Urinary bladder (tissue), 4 donors: ENCODE measurements around the gene TTC32. TPM values are rescaled to one million over a fixed set of nuclear protein-coding genes. Genes with fewer than 3 reads are reported as not detected.
"Not testable (repeated sequence)": the region's sequence is repeated elsewhere in the genome, so short reads cannot be mapped to it uniquely, and the experiment has no call there.

Source experiments
- DNase-seq: peaks from one replicate; pipeline ENCODE4 v3.0.0-alpha.2; 2015; ENCODE audit errors: extremely low spot score
- H3K27ac ChIP-seq: one replicate; pipeline ENCODE4 v1.5.1; 2013; ENCODE audit warnings: low read depth, mild to moderate bottlenecking, moderate library complexity
- H3K36me3 ChIP-seq: one replicate; pipeline ENCODE4 v1.6.1; 2013; ENCODE audit warnings: mild to moderate bottlenecking, moderate library complexity; ENCODE audit not compliant: insufficient read depth
- H3K4me1 ChIP-seq: one replicate; pipeline ENCODE4 v1.6.1; 2013; ENCODE audit warnings: mild to moderate bottlenecking, moderate library complexity; ENCODE audit not compliant: insufficient read depth
- H3K4me3 ChIP-seq: one replicate; pipeline ENCODE4 v1.5.1; 2013; ENCODE audit warnings: low read depth, low read length
- WGBS: extraction: QIAGEN DNeasy Blood & Tissue Kit; methylation state at CpG from one replicate; pipeline ENCODE4 v1.1.7; 2013; 5-methylcytosine and 5-hydroxymethylcytosine counted together
- polyA plus RNA-seq: library from polyadenylated mRNA; stranded (reverse); fragments of 200-250 nt; gene quantifications from one replicate; pipeline ENCODE4 v1.2.3, GENCODE V29; 2013
- total RNA-seq: library from RNA; depleted of rRNA; stranded (reverse); fragments of >200 nt; gene quantifications from one replicate; pipeline ENCODE4 v1.2.3, GENCODE V29; 2014
- donor health status: healthy with polysubstance abuse.
- donor health status: healthy.

TTC32 gene
- total and polyA plus RNA-seq, 2 donors: 19.0 to 20.9 TPM

DNA sequence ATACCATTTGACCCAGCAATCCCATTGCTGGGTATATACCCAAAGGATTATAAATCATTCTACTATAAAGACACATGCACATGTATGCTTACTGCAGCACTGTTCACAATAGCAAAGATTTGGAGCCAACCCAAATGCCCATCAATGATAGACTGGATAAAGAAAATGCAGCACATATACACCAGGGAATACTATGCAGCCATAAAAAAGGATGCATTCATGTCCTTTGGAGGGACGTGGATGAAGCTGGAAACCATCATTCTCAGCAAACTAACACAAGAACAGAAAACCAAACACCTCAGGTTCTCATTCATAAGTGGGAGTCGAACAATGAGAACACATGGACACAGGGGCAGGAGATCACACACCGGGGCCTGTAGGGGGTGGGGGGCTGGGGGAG is 20.4 kb upstream of the TTC32 start:
- not testable (repeated sequence) for H3K4me1 ChIP-seq, H3K27ac ChIP-seq, H3K36me3 ChIP-seq, H3K4me3 ChIP-seq, DNase-seq
- WGBS: 98% methylated on average over 3 of the region's 3 CpGs

DNA sequence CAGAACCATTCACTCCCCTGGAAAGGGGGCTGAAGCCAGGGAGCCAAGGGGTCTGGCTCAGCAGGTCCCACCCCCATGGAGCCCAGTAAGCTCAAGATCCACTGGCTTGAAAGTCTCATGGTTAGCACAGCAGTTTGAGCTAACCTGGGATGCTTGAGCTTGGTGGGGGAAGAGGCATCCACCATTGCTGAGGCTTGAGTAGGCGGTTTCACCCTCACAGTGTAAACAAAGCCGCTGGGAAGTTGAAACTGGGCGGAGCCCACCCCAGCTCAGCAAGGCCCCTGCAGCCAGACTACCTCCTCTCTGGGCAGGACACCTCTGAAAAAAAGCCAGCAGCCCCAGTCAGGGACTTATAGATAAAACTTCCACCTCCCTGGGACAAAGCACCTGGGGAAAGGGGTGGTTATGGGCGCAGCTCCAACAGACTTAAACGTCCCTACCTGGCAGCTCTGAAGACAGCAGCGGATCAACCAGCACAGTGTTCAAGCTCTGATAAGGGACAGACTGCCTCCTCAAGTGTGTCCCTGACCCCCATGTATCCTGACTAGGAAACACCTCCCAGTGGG is 14.7 kb upstream of the TTC32 start:
- 77% methylated on average over 6 of the region's 6 CpGs for WGBS
- Histone ChIP-seq H3K4me1 (no peaks in the 10 kb centered on the region), H3K4me3 (no peak overlapping the region), H3K27ac (no peak overlapping the region), H3K36me3 (peaks cover 2% of the 10 kb centered on the region)
- no peak for DNase-seq

- no peaks in the 10 kb centered on the region for H3K4me1 ChIP-seq
- 87% methylated on average over 1 of the region's 1 CpG for WGBS
- DNase-seq: no peak
- H3K36me3 ChIP-seq: peaks cover 2% of the 10 kb centered on the region
- no peak overlapping the region for H3K27ac ChIP-seq
- no peak overlapping the region for H3K4me3 ChIP-seq
Measured at GRCh38 chr2:19914266-19914975, 12.6 kb upstream of the TTC32 start.

GRCh38 chr2:19911808-19912509 is 10.2 kb upstream of the TTC32 start:
- DNase-seq: no peak
- 94% methylated on average over 9 of the region's 9 CpGs for WGBS

GRCh38 chr2:19902216-19902740 is 495 bp upstream of the TTC32 start:
- DNase-seq: no peak

More at GRCh38 chr2:19911808-19912509, 10.2 kb upstream of the TTC32 start:
- no peak overlapping the region for H3K27ac ChIP-seq
- peaks cover 2% of the 10 kb centered on the region for H3K36me3 ChIP-seq
- H3K4me3 ChIP-seq: no peak overlapping the region
- no peaks in the 10 kb centered on the region for H3K4me1 ChIP-seq

GRCh38 chr2:19900931-19901441 is 797 bp downstream of the TTC32 start:
- H3K4me1 ChIP-seq: peaks cover 2% of the 10 kb centered on the region
- peak overlapping the region; percentile 95 for H3K27ac ChIP-seq
- peak overlapping the region; percentile 72 for H3K4me3 ChIP-seq
- no peaks in the 10 kb centered on the region for H3K36me3 ChIP-seq
- peak; percentile 13 for DNase-seq
- 1% methylated on average over 26 of the region's 26 CpGs for WGBS

More at GRCh38 chr2:19902216-19902740, 495 bp upstream of the TTC32 start:
- whole genome bisulfite sequencing: under 1% methylated on average over 21 of the region's 21 CpGs
- Histone ChIP-seq H3K36me3 (no peaks in the 10 kb centered on the region), H3K4me3 (peak overlapping the region; percentile 72), H3K4me1 (peaks cover 2% of the 10 kb centered on the region), H3K27ac (peak overlapping the region; percentile 95)

DNA sequence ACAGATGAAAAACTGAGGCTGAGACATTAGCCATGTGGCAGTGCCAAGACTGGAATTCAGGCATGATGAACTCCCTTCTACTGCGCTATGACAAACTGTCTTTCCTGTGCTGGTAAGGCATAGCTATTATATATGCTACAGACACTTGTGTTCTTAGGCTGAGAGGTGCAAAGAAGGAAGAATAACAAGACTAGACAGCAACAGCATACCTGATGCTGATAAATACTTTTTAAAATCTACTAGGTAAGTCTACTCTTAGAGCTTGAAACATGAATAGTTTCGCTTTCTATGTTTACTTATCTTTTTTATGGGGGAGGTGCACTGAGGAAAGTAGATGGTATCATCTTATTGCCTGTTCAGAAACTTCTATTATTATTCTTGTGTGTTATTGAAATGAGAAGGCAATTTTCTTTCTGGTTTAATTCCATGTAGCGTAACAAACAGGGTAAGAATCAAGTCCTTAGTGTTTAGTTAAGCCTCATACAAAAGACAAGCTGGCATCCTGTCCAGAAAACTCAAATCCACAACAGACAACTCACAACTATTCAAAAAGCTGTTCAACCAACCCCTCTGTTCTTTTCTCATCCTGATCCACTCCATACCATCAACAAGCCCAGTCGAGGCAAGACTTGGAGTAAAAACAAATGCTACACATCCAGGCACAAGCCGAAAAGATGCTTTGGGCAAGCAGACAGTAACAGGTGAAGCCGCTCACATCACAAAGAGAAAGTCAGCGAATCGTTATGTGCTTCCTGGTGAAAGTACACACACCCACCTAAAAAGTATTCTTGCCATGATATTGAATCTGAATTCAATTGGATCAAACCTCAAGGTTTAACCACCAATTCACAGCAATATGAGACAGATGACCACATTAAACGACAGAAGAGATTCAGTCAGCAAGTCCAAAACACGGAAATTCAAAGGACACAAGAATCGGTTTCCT is 1.5 kb downstream of the TTC32 start:
- Histone ChIP-seq H3K4me1 (peaks cover 2% of the 10 kb centered on the region), H3K4me3 (peak overlapping the region; percentile 72), H3K36me3 (no peaks in the 10 kb centered on the region), H3K27ac (peak overlapping the region; percentile 69)
- WGBS: 35% methylated on average over 11 of the region's 11 CpGs
- peak; percentile 3 for DNase-seq

DNA sequence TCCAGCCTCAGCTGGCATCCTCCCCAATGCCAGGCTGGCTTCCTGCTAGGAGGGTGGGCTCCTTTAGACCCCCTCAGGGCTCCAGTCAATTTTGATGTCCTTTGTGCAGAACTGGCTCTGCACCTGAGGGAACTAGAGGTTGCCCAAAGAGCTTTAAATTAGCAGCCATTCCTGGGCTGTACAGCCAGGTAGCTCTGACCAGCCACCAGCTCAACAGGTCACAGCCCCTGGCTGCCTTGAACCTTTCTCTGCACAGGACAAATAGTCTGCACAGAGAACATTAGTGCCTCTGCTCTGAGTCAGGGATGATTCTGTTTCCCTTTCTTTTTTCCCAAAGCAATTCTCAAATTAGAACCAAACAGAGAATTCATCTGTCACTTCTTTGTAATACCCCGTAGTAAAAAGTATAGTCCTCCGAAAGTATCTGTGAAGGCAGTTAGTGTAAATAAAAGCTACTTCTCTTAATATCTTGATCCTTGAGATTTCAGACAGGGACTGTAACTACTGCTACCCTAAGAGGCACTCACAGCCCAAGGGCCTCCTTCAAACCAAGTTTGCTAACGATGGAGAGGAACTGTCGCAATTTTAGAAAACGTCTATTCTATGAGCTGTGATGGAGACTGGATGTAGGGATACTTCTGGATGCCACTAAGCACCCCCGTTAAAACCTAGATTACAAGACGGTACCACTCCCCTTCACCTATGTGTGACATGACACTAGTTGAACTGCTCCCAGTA is 3.0 kb downstream of the TTC32 start:
- no peak for DNase-seq
- H3K4me3 ChIP-seq: no peak overlapping the region

GRCh38 chr2:19897623-19898245 is 4.0 kb downstream of the TTC32 start:
- H3K4me1 ChIP-seq: peaks cover 2% of the 10 kb centered on the region
- no peaks in the 10 kb centered on the region for H3K36me3 ChIP-seq
- no peak overlapping the region for H3K4me3 ChIP-seq
- no peak overlapping the region for H3K27ac ChIP-seq
- no peak for DNase-seq
- WGBS: 61% methylated on average over 5 of the region's 5 CpGs

More for the DNA sequence above, 3.0 kb downstream of the TTC32 start:
- H3K27ac ChIP-seq: no peak overlapping the region
- no peaks in the 10 kb centered on the region for H3K36me3 ChIP-seq
- H3K4me1 ChIP-seq: peaks cover 2% of the 10 kb centered on the region
- 45% methylated on average over 7 of the region's 7 CpGs for WGBS

DNA sequence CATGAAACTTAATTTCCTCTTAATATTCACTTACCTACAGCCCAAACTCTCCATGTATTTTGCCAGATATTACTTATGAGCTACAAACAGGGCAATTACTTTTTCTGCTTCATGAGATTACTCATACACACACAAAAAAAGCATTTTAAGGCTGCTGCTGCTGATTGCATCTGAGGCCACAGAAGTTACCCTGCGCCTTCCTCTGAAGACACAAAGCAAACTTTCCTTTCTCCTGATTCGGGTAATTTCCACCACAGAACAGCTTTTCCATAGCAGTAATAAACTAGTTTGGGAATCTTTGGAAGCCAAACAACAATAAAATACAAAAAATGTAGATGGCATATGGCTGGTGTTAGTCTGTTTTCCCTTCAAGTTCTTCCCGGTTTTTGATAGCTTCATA is 6.2 kb downstream of the TTC32 start:
- H3K4me1 ChIP-seq: peaks cover 2% of the 10 kb centered on the region
- no peak for DNase-seq
- 59% methylated on average over 3 of the region's 3 CpGs for WGBS
- H3K27ac ChIP-seq: no peak overlapping the region
- no peaks in the 10 kb centered on the region for H3K36me3 ChIP-seq
- no peak overlapping the region for H3K4me3 ChIP-seq

GRCh38 chr2:19894134-19894792 is 7.5 kb downstream of the TTC32 start:
- no peaks in the 10 kb centered on the region for H3K4me1 ChIP-seq
- H3K36me3 ChIP-seq: no peaks in the 10 kb centered on the region
- DNase-seq: no peak
- 82% methylated on average over 4 of the region's 4 CpGs for WGBS
- H3K4me3 ChIP-seq: no peak overlapping the region
- H3K27ac ChIP-seq: no peak overlapping the region
